ENCODE measurements around the gene OTUB1. TPM values are rescaled to one million over a fixed set of nuclear protein-coding genes. Genes with fewer than 3 reads are reported as not detected.

The OTUB1 gene
- total RNA-seq, 1 experiment from 2014 or later, result 56.0 TPM

DNA sequence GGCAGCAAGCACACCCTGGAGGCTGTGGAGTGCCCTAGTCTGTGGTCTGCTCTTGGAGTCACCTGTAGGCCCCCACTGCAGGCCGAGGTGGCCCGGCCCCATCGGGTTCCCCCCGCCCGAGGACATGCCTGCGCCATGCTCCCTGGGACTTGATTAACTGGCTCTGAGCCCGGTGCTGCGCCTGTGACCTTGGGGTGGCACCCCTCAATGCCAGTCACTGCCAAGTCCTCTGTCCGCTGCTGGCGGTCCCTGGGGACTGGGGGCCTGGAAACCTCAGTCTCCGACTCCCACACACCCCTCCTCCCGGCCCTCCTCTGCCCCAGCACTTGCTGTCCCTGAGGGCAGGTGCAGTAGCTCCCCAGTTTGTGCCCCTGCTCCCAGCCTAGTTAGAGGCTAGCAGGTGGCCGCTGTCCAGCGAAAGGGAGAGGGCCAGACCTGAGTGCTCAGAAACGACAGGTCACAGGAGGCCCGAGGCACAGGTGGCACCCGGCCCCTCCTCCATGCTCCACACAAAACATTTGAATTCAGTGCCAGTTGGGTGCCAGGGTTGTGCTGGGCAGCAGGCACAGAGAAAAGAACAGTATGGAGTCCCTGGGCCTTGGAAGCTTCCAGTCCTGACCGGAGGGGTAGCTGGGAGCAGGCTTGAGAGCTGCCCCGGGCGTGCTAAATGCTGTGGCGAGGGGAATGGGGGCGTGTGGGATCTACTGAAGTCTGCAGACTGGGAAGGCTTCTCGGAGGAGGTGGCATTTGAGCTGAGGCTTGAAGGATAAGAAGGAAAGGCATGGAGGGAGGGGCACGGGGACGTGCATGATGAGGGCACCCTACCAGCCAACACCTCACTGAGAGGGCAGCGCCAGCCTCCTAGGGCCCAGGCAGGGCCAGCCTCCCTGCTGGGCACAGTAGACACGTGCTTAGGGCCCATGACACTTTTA is 33.1 kb downstream of the OTUB1 start:
- H3K9me3 Mint-ChIP-seq (ENCODE audit: unreplicated experiment), result no peaks in the 10 kb centered on the region
- no peak overlapping the region for H3K27ac Mint-ChIP-seq (ENCODE audit: low read depth, unreplicated experiment)
- no peak for DNase-seq (ENCODE audit: unreplicated experiment)
- H3K36me3 Mint-ChIP-seq (ENCODE audit: insufficient read depth, unreplicated experiment), result no peaks in the 10 kb centered on the region
- ChIA-PET POLR2A (interaction anchor here (0.7 kb wide), 1 partner anchor 10 kb away, joined by 5 read pairs; no protein-coding TSS in a partner anchor), CTCF (interaction anchor here (0.6 kb wide), 1 partner anchor 77 kb away, joined by 3 read pairs; no protein-coding TSS in a partner anchor)
- TF ChIP-seq, protein P1, sequence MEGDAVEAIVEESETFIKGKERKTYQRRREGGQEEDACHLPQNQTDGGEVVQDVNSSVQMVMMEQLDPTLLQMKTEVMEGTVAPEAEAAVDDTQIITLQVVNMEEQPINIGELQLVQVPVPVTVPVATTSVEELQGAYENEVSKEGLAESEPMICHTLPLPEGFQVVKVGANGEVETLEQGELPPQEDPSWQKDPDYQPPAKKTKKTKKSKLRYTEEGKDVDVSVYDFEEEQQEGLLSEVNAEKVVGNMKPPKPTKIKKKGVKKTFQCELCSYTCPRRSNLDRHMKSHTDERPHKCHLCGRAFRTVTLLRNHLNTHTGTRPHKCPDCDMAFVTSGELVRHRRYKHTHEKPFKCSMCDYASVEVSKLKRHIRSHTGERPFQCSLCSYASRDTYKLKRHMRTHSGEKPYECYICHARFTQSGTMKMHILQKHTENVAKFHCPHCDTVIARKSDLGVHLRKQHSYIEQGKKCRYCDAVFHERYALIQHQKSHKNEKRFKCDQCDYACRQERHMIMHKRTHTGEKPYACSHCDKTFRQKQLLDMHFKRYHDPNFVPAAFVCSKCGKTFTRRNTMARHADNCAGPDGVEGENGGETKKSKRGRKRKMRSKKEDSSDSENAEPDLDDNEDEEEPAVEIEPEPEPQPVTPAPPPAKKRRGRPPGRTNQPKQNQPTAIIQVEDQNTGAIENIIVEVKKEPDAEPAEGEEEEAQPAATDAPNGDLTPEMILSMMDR (IDR thresholded peaks at IDR 0.05; ENCODE audit: unreplicated experiment), result no peak
- no peaks in the 10 kb centered on the region for H3K4me1 Mint-ChIP-seq (ENCODE audit: insufficient read depth, unreplicated experiment)
- no peak overlapping the region for H3K4me3 Mint-ChIP-seq (ENCODE audit: unreplicated experiment)
- no TSS peak for BruUV-seq (replicated peaks)
- intact Hi-C loops (cut with micrococcal nuclease), result no loop called here
- no peaks in the 10 kb centered on the region for H3K27me3 Mint-ChIP-seq (ENCODE audit: insufficient read depth, unreplicated experiment)

DNA sequence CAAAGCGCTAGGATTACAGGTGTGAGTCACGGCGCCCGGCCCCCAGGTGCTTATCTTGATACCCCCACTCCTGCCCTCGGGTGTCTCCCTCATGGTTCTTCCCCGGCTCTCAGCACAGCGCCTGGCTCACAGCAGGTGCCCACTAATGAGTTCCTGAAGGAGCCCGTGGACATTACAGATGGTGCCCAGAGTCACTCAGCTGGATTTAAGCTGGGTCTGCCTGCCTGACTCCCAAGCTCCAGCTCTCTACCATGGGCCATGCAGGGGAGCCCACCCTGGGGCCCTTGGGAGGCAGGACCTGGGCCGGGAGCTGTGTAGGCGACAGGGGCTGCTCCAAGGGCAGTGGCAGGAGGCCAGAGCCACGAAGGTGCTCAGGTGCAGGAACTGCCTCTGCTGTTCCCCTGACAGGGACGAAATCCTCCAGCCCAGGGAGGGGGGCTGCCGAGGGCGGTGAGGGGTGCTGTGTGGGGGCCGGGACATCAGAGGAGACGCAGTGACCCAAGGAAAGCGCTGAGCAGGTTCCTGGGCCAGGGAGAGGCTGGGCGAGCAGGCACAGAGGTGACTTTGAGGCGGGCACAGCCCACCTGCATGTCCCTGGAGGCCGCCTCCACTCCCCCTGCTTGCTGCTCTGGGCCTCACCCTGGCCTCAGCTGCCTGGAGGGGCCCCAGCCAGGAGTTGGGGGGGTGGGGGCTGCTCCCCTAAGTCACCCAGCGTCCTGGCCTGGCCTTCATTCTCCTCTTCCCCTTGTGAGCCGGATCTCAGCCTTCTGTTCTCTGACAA is 34.9 kb downstream of the OTUB1 start:
- H3K27ac Mint-ChIP-seq (ENCODE audit: low read depth, unreplicated experiment), result no peak overlapping the region
- no peaks in the 10 kb centered on the region for H3K36me3 Mint-ChIP-seq (ENCODE audit: insufficient read depth, unreplicated experiment)
- ChIA-PET CTCF (no interaction called here), POLR2A (no interaction called here)
- BruUV-seq (replicated peaks), result no TSS peak
- intact Hi-C loops (cut with micrococcal nuclease), result no loop called here
- H3K9me3 Mint-ChIP-seq (ENCODE audit: unreplicated experiment), result no peaks in the 10 kb centered on the region
- no peaks in the 10 kb centered on the region for H3K4me1 Mint-ChIP-seq (ENCODE audit: insufficient read depth, unreplicated experiment)
- no peak overlapping the region for H3K4me3 Mint-ChIP-seq (ENCODE audit: unreplicated experiment)
- no peaks in the 10 kb centered on the region for H3K27me3 Mint-ChIP-seq (ENCODE audit: insufficient read depth, unreplicated experiment)
- DNase-seq (ENCODE audit: unreplicated experiment), result no peak
- TF ChIP-seq, protein P1 (IDR thresholded peaks at IDR 0.05; ENCODE audit: unreplicated experiment), result no peak

DNA sequence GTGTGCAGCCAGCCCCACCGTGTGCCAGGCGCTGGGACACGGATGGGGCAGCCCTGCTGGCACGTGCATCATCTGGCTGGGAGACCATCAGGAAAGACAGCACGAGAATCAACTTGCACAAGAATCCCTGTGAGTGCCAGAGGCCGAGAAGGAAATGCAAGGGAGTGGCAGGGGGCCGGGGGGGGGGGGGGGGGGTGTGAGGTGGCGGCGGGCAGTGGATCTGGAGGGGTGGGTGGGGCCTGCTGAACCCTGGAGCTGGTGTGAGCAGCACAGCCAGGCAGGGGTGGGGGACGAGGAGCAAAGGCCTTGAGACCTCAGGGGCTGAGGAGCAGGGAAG is 35.5 kb downstream of the OTUB1 start:
- BruUV-seq (replicated peaks), result no TSS peak
- TF ChIP-seq, protein P1 (IDR thresholded peaks at IDR 0.05; ENCODE audit: unreplicated experiment), result no peak
- H3K27me3 Mint-ChIP-seq (ENCODE audit: insufficient read depth, unreplicated experiment), result peaks cover 5% of the 10 kb centered on the region

DNA sequence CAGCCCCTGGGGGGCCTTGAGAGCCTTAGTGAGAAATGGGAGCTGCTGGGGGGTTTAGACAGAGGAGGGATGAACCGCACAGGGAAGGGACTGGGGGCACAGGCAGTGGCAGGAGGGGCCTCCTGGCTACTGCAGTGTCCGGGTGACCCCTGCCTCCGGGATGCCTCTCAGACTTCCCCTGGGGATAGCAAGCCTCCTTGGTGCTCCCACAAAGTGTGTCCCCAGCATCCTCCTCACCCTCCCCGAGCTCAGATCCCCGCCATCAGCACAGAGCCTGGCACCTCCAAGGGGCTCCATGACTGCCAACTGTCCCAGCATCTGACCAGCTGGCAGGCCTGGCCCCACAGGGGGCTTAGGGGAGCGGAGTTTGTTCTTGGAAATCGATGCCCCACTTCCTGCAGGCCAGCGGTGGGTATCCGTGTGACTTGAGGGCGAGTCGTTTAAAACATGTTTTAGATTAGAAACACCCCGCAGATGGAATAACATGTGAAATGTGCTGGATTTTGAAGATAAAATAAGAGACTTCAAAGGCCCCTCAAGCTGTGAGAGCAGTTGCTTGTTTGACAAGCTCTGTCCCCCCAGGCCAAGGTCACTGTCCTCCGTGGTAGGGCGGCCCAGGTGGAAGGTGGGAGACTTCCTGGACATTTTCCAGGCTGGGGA is 36.0 kb downstream of the OTUB1 start:
- no peak for DNase-seq (ENCODE audit: unreplicated experiment)
- Mint-ChIP-seq H3K27ac (ENCODE audit: low read depth, unreplicated experiment) (no peak overlapping the region), H3K9me3 (ENCODE audit: unreplicated experiment) (no peaks in the 10 kb centered on the region), H3K4me3 (ENCODE audit: unreplicated experiment) (no peak overlapping the region), H3K27me3 (ENCODE audit: insufficient read depth, unreplicated experiment) (peaks cover 10% of the 10 kb centered on the region), H3K4me1 (ENCODE audit: insufficient read depth, unreplicated experiment) (no peaks in the 10 kb centered on the region), H3K36me3 (ENCODE audit: insufficient read depth, unreplicated experiment) (no peaks in the 10 kb centered on the region)
- intact Hi-C loops (cut with micrococcal nuclease), result no loop called here
- no TSS peak for BruUV-seq (replicated peaks)
- CTCF ChIA-PET, result no interaction called here
- TF ChIP-seq, protein P1 (IDR thresholded peaks at IDR 0.05; ENCODE audit: unreplicated experiment), result no peak
- POLR2A ChIA-PET, result no interaction called here

More for the DNA sequence above, 35.5 kb downstream of the OTUB1 start:
- no peak for DNase-seq (ENCODE audit: unreplicated experiment)
- Mint-ChIP-seq H3K9me3 (ENCODE audit: unreplicated experiment) (no peaks in the 10 kb centered on the region), H3K27ac (ENCODE audit: low read depth, unreplicated experiment) (no peak overlapping the region), H3K4me3 (ENCODE audit: unreplicated experiment) (no peak overlapping the region), H3K36me3 (ENCODE audit: insufficient read depth, unreplicated experiment) (no peaks in the 10 kb centered on the region), H3K4me1 (ENCODE audit: insufficient read depth, unreplicated experiment) (no peaks in the 10 kb centered on the region)
- intact Hi-C loops (cut with micrococcal nuclease), result no loop called here
- ChIA-PET POLR2A (no interaction called here), CTCF (no interaction called here)
